Measurements from ENCODE around the gene ANP32A. TPM values are rescaled to one million over a fixed set of nuclear protein-coding genes. Genes with fewer than 3 reads are reported as not detected.

ANP32A gene
- total and polyA plus RNA-seq, 9 of the 15 experiments (the other 6 are each of a cell fraction or from before 2014, with no cell fraction given): 13.2 to 656 (median 210) TPM

GRCh38 chr15:68821190-68821840 is 620 bp upstream of the ANP32A start (continued):
- TF ChIP-seq RBBP5 (IDR thresholded peaks at IDR 0.05; ENCODE audit: borderline replicate concordance, insufficient read depth, low read length, poor library complexity, severe bottlenecking) (peak; percentile 28), NR2C2 (CRISPR knock-in tag; IDR thresholded peaks at IDR 0.05) (no peak), NR2C2 (tag; IDR thresholded peaks at IDR 0.05) (peak; percentile 63), NR2F6 (CRISPR knock-in tag; IDR thresholded peaks at IDR 0.05) (no peak), CXXC5 (CRISPR knock-in tag; IDR thresholded peaks at IDR 0.05) (peak; percentile 78), SAFB (IDR thresholded peaks at IDR 0.05; ENCODE audit: borderline replicate concordance, low read depth, low read length) (no peak), ZC3H4 (CRISPR knock-in tag; IDR thresholded peaks at IDR 0.05; ENCODE audit: borderline replicate concordance) (no peak), PTTG1 (tag; IDR thresholded peaks at IDR 0.05; ENCODE audit: low read depth) (no peak), HIVEP1 (CRISPR knock-in tag; IDR thresholded peaks at IDR 0.05) (no peak), TCFL5 (CRISPR knock-in tag; conservative IDR thresholded peaks at IDR 0.05) (no peak), SRSF1 (IDR thresholded peaks at IDR 0.05; ENCODE audit: low read depth, low read length) (no peak), ATF1 (CRISPR knock-in tag; IDR thresholded peaks at IDR 0.05) (no peak), ATF1 (tag; IDR thresholded peaks at IDR 0.05) (no peak), ZNF551 (CRISPR knock-in tag; IDR thresholded peaks at IDR 0.05) (no peak), PHF8 (IDR thresholded peaks at IDR 0.05; ENCODE audit: borderline replicate concordance, low read length) (no peak), GATAD2A (IDR thresholded peaks at IDR 0.05) (0 out of 2 replicates have a peak, but pooled peaks have one; percentile 19), PCBP1 (IDR thresholded peaks at IDR 0.05; ENCODE audit: low read depth, low read length, poor library complexity, severe bottlenecking) (no peak), WHSC1 (IDR thresholded peaks at IDR 0.05; ENCODE audit: low read length) (no peak), HSF4 (CRISPR knock-in tag; IDR thresholded peaks at IDR 0.05; ENCODE audit: borderline replicate concordance) (no peak), KLF13 (tag; IDR thresholded peaks at IDR 0.05; ENCODE audit: borderline replicate concordance, low read depth) (peak; percentile 26; the same call in 1 of the 2 replicates)
- TF ChIP-seq, protein P1, sequence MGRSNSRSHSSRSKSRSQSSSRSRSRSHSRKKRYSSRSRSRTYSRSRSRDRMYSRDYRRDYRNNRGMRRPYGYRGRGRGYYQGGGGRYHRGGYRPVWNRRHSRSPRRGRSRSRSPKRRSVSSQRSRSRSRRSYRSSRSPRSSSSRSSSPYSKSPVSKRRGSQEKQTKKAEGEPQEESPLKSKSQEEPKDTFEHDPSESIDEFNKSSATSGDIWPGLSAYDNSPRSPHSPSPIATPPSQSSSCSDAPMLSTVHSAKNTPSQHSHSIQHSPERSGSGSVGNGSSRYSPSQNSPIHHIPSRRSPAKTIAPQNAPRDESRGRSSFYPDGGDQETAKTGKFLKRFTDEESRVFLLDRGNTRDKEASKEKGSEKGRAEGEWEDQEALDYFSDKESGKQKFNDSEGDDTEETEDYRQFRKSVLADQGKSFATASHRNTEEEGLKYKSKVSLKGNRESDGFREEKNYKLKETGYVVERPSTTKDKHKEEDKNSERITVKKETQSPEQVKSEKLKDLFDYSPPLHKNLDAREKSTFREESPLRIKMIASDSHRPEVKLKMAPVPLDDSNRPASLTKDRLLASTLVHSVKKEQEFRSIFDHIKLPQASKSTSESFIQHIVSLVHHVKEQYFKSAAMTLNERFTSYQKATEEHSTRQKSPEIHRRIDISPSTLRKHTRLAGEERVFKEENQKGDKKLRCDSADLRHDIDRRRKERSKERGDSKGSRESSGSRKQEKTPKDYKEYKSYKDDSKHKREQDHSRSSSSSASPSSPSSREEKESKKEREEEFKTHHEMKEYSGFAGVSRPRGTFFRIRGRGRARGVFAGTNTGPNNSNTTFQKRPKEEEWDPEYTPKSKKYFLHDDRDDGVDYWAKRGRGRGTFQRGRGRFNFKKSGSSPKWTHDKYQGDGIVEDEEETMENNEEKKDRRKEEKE (IDR thresholded peaks at IDR 0.05; ENCODE audit: borderline replicate concordance in 1 of 2, control insufficient read depth in 1 of 2, low read depth in 2 of 2, low read length in 1 of 2): no peak
- TF ChIP-seq, protein P2, sequence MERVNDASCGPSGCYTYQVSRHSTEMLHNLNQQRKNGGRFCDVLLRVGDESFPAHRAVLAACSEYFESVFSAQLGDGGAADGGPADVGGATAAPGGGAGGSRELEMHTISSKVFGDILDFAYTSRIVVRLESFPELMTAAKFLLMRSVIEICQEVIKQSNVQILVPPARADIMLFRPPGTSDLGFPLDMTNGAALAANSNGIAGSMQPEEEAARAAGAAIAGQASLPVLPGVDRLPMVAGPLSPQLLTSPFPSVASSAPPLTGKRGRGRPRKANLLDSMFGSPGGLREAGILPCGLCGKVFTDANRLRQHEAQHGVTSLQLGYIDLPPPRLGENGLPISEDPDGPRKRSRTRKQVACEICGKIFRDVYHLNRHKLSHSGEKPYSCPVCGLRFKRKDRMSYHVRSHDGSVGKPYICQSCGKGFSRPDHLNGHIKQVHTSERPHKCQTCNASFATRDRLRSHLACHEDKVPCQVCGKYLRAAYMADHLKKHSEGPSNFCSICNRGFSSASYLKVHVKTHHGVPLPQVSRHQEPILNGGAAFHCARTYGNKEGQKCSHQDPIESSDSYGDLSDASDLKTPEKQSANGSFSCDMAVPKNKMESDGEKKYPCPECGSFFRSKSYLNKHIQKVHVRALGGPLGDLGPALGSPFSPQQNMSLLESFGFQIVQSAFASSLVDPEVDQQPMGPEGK (CRISPR knock-in tag; IDR thresholded peaks at IDR 0.05; ENCODE audit: borderline replicate concordance): no peak
- TF ChIP-seq, protein P3, sequence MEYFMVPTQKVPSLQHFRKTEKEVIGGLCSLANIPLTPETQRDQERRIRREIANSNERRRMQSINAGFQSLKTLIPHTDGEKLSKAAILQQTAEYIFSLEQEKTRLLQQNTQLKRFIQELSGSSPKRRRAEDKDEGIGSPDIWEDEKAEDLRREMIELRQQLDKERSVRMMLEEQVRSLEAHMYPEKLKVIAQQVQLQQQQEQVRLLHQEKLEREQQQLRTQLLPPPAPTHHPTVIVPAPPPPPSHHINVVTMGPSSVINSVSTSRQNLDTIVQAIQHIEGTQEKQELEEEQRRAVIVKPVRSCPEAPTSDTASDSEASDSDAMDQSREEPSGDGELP (CRISPR knock-in tag; IDR thresholded peaks at IDR 0.05; ENCODE audit: borderline replicate concordance): no peak

Measured in K562 (cell line).